Suprapubic skin (tissue), 3 donors: ENCODE results near the gene PRDX1.

ENCODE experiments used
- EP300 ChIP-seq: sonication (generic); formaldehyde crosslinking; IDR thresholded peaks from one replicate; pipeline ENCODE4 v1.6.1; 2017; ENCODE audit warnings: antibody characterized with exemption
- TF ChIP-seq, protein P1 (sequence below), 2 donors: fragments of 200-600 bp in 1 of 2; fragments of 450-650 bp in 1 of 2; sonication (generic) in 1 of 2; IDR thresholded peaks; one replicate each; pipeline ENCODE4 v1.5.1; 2016 to 2019; ENCODE audit warnings: antibody characterized with exemption in 2 of 2, mild to moderate bottlenecking in 1 of 2, moderate library complexity in 1 of 2

GRCh38 chr1:45566722-45567121 lies 45.0 kb upstream of the PRDX1 start:
- TF ChIP-seq, protein P1, sequence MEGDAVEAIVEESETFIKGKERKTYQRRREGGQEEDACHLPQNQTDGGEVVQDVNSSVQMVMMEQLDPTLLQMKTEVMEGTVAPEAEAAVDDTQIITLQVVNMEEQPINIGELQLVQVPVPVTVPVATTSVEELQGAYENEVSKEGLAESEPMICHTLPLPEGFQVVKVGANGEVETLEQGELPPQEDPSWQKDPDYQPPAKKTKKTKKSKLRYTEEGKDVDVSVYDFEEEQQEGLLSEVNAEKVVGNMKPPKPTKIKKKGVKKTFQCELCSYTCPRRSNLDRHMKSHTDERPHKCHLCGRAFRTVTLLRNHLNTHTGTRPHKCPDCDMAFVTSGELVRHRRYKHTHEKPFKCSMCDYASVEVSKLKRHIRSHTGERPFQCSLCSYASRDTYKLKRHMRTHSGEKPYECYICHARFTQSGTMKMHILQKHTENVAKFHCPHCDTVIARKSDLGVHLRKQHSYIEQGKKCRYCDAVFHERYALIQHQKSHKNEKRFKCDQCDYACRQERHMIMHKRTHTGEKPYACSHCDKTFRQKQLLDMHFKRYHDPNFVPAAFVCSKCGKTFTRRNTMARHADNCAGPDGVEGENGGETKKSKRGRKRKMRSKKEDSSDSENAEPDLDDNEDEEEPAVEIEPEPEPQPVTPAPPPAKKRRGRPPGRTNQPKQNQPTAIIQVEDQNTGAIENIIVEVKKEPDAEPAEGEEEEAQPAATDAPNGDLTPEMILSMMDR (IDR thresholded peaks at IDR 0.05) = no peak
- TF ChIP-seq EP300 = no peak
